ENCODE data around the gene LCE4A. TPM values are rescaled to one million over a fixed set of nuclear protein-coding genes. Genes with fewer than 3 reads are reported as not detected.

LCE4A gene
- total and polyA plus RNA-seq, 10 of the 15 experiments (the other 5 are each of a cell fraction or from before 2014, with no cell fraction given) = not detected

- POLR2A ChIA-PET = no interaction called here
- Histone ChIP-seq H3K9ac (ENCODE audit: control insufficient read depth, insufficient read depth, low read length) (no peak overlapping the region), H4K20me1 (ENCODE audit: control insufficient read depth, insufficient read depth) (no peaks in the 10 kb centered on the region), H3K9me3 (replicated peaks; ENCODE audit: control insufficient read depth, insufficient read depth, low read length) (no peaks in the 10 kb centered on the region), H3K27ac (ENCODE audit: control insufficient read depth, insufficient read depth) (no peak overlapping the region), H3K27me3 (replicated peaks in 1 of 2; ENCODE audit: control insufficient read depth in 2 of 2, insufficient read depth in 2 of 2, low read length in 1 of 2) (peaks cover 0 to 9% of the 10 kb centered on the region in 2 experiments; a peak in 3 of 4 replicates), H2AFZ (ENCODE audit: control insufficient read depth, low read depth, low read length) (no peak overlapping the region), H3K79me2 (ENCODE audit: control insufficient read depth, insufficient read depth, low read length) (no peaks in the 10 kb centered on the region), H3K36me3 (ENCODE audit: control insufficient read depth in 2 of 2, insufficient read depth in 2 of 2, low read length in 1 of 2) (no peaks in the 10 kb centered on the region), H3K4me1 (ENCODE audit: control insufficient read depth, insufficient read depth, low read length) (no peaks in the 10 kb centered on the region), H3K4me3 (no peak overlapping the region), H3K4me2 (ENCODE audit: control insufficient read depth, insufficient read depth) (no peak overlapping the region)
- DNase-seq (ENCODE audit: low read depth, low spot score) (no peak), FAIRE-seq (no peak), ATAC-seq (no peak)
- WGBS (ENCODE audit: insufficient coverage, insufficient replicate concordance, low lambda C conversion rate, missing lambda C conversion rate) = 18% methylated on average over 3 of the region's 3 CpGs
- TF ChIP-seq CTCF (IDR thresholded peaks at IDR 0.05 in 2 of 3, conservative IDR thresholded peaks at IDR 0.05 in 1 of 3; ENCODE audit: control insufficient read depth in 2 of 3, extremely low read depth in 1 of 3, insufficient read depth in 1 of 3, low read depth in 3 of 3, low read length in 3 of 3) (no peak), MTA3 (IDR thresholded peaks at IDR 0.05; ENCODE audit: borderline replicate concordance, low read length) (no peak), RAD21 (IDR thresholded peaks at IDR 0.05; ENCODE audit: insufficient read depth, low read depth, low read length) (no peak), SRF (IDR thresholded peaks at IDR 0.05; ENCODE audit: low read depth in 2 of 2, low read length in 2 of 2) (no peak), GABPA (IDR thresholded peaks at IDR 0.05; ENCODE audit: low read depth) (no peak), SMARCA5 (IDR thresholded peaks at IDR 0.05) (no peak), FOXK2 (IDR thresholded peaks at IDR 0.05) (no peak), EGR1 (IDR thresholded peaks at IDR 0.05; ENCODE audit: borderline replicate concordance in 1 of 2, low read depth in 2 of 2, low read length in 2 of 2) (no peak), RB1 (IDR thresholded peaks at IDR 0.05; ENCODE audit: borderline replicate concordance) (no peak), E4F1 (IDR thresholded peaks at IDR 0.05; ENCODE audit: borderline replicate concordance, partially characterized antibody) (no peak), SREBF2 (IDR thresholded peaks at IDR 0.05; ENCODE audit: low read length) (no peak), MAX (IDR thresholded peaks at IDR 0.05; ENCODE audit: low read depth, low read length) (no peak), ATF2 (IDR thresholded peaks at IDR 0.05; ENCODE audit: low read length) (no peak), JUNB (IDR thresholded peaks at IDR 0.05) (no peak), CBX3 (IDR thresholded peaks at IDR 0.05; ENCODE audit: borderline replicate concordance, low read depth) (no peak), MXI1 (IDR thresholded peaks at IDR 0.05; ENCODE audit: low read depth, low read length) (no peak), TARDBP (IDR thresholded peaks at IDR 0.05; ENCODE audit: borderline replicate concordance) (no peak)
- CTCF ChIA-PET = interaction anchor here (1.1 kb wide), 1 partner anchor 534 kb away, joined by 3 read pairs; no protein-coding TSS in a partner anchor
- in situ Hi-C loops (cut with MboI) = loop anchor here (5.0 to 10.0 kb wide), 2 partner anchors 269 to 566 kb away; no protein-coding TSS in a partner anchor
- RAD21 ChIA-PET (ENCODE audit: unreplicated experiment) = no interaction called here
- no TSS peak for BruUV-seq (replicated peaks)
- SMC1A ChIA-PET (ENCODE audit: uncharacterized antibody, unreplicated experiment) = no interaction called here
- intact Hi-C loops (cut with micrococcal nuclease; ENCODE audit: unreplicated experiment) = loop anchor here (10.0 kb wide), 1 partner anchor 536 kb away; no protein-coding TSS in a partner anchor
Measured at GRCh38 chr1:152658649-152659048, 49.3 kb upstream of the LCE4A start.

Data from GM12878 (cell line).